Subcutaneous adipose tissue (tissue), 4 donors: ENCODE measurements around the gene ANKRD23. TPM values are rescaled to one million over a fixed set of nuclear protein-coding genes. Genes with fewer than 3 reads are reported as not detected.

Experiments used
- total RNA-seq, 4 donors: library from RNA; depleted of rRNA; stranded (reverse); fragments of >200 nt; gene quantifications; one replicate each; pipeline ENCODE4 v1.1.0, GENCODE V29; 2016
- TF ChIP-seq, protein P1 (sequence below): fragments of 450-650 bp; IDR thresholded peaks from one replicate; pipeline ENCODE4 v1.5.1; 2016; ENCODE audit warnings: low read depth, mild to moderate bottlenecking, control low read depth, antibody characterized with exemption, moderate library complexity

The ANKRD23 gene
- total RNA-seq, 4 donors from 2014 or later = 1.7 to 4.3 (median 2.9) TPM; not detected in 1

GRCh38 chr2:96815326-96816126 lies 28.3 kb downstream of the ANKRD23 start:
- TF ChIP-seq, protein P1, sequence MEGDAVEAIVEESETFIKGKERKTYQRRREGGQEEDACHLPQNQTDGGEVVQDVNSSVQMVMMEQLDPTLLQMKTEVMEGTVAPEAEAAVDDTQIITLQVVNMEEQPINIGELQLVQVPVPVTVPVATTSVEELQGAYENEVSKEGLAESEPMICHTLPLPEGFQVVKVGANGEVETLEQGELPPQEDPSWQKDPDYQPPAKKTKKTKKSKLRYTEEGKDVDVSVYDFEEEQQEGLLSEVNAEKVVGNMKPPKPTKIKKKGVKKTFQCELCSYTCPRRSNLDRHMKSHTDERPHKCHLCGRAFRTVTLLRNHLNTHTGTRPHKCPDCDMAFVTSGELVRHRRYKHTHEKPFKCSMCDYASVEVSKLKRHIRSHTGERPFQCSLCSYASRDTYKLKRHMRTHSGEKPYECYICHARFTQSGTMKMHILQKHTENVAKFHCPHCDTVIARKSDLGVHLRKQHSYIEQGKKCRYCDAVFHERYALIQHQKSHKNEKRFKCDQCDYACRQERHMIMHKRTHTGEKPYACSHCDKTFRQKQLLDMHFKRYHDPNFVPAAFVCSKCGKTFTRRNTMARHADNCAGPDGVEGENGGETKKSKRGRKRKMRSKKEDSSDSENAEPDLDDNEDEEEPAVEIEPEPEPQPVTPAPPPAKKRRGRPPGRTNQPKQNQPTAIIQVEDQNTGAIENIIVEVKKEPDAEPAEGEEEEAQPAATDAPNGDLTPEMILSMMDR = no peak

DNA sequence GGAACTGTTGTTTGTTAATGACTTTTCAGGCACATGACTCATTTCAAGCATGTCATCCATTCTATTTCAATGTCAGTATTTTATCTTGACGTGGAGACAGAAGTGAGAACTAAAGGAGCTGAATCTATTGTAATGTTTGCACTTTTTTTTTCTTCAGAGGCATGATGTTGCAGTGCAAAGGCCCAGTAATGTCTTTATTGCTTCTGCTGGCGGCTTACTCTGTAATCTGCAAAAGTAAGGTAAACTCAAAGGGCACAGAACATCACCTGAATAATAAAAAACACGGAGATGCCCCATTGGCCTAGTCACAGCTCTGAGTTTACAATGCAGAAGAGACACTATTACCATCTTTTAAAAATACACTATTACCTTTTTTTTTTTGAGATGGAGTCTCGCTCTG lies 30.2 kb downstream of the ANKRD23 start:
- TF ChIP-seq, protein P1 = no peak

- TF ChIP-seq, protein P1 = no peak
These were observed 31.9 kb downstream of the ANKRD23 start for GRCh38 chr2:96811917-96812316.

DNA sequence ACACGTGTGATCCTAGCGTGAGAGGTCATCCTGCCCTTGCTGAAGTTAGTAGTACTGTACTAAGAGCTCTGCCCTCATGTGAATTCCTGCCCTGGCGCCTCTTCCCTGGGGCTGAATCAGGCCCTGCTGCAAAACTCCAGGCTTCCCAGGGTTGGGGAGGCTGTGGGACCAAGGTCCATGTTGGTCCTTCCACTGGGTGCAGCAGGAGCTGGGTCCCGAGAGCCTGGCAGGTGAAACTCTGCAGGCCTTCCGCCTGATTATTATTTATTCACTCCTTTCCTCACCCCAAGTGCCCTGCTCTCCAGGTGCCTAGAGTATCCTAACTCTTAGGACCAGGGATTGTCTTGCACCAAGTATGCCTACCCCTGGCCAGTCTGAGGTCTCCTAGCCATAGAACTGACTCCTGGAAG lies 33.0 kb downstream of the ANKRD23 start:
- TF ChIP-seq, protein P1 = no peak

DNA sequence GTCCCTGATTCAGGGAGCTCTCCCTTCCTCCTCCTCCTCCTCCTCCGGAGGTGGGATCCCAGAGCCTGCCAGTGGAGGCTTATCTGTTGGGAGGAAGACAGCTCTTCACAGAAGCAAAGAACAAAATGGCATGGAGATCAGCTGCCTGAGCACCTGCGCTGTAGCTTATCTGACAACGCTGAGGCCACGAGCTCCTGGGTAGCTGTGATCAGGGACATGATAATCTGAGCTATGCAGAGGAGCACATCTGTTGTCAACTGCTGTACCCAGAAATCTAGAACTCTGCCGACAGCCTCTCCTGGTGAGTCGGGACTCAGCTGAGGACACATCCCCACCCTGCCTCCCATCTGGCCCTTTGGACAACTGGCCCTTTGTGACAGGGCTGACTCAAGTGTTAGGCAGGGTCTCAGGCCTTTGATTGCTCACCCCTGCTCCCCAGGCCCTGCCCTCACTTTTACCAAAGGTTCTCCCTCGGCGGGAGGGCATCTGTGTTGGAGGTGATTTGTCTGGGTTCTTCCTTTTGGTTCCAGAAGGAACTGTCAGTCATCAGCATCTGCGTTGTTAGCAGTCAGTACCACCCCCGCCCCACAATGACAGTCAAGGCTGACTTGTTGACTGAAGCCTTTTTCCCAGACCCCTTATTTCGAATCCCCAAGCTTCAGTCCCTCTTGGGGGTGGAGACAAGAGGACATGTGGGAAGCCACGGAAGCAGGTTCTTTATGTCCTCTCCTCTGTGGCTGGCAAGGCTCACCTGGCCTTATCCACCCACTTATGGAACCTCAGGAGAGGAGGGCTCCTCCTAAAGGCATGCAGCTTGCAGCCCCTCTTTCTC lies 33.7 kb downstream of the ANKRD23 start:
- TF ChIP-seq, protein P1 = no peak

DNA sequence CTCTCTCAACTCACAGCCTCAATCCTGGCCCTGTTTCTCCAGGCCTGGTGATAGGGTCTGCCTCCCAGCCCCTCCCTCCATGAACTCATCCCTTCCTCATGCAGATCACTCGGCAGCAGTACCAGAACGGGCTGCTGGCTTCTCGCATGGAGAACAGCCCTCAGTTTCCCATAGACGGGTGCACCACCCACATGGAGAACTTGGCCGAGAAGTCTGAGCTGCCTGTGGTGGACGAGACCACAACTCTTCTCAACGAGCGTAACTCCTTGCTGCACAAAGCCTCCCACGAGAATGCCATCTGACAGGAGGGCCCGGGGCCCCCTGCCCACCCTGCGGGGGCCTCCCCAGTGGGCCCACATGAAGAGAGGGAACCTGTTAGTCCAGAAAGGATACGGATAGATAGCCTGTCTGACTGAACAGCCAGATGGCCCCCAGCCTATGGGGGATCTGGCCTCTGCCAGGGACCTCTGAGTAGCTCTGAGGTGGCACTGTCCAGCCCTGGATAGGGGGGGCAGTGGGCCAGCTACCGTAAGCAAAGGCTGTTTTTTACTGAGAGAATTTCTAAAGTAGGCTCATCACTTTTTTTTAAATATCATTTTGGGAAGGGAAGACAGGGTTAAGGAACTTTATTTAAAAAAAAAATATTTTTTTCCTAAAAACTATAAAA lies 34.5 kb downstream of the ANKRD23 start:
- TF ChIP-seq, protein P1 = no peak
